Cardiac septum (tissue), 1 donor: ENCODE results near the gene OBSCN. TPM values are rescaled to one million over a fixed set of nuclear protein-coding genes. Genes with fewer than 3 reads are reported as not detected.

Experiments
- DNase-seq: peaks from one replicate; pipeline ENCODE4 v3.0.0-alpha.2; 2020; ENCODE audit warnings: low spot score
- intact Hi-C: fragments of 100-400 bp; cut with DNase I; formaldehyde crosslinking; loops from one replicate; pipeline ENCODE4 v1.14.0; 2022
- total RNA-seq: library from RNA; stranded (reverse); fragmentation: NEBNext Ultra II Directional; extraction: Animal tissue kit (Norgen Biotek cat#: 25700); gene quantifications from one replicate; pipeline ENCODE4 v1.2.1, GENCODE V29; 2021
- donor health status: DM: no; HTN: no; CAD: no.

OBSCN gene
- total RNA-seq, 1 donor from 2014 or later: 396 TPM

DNA sequence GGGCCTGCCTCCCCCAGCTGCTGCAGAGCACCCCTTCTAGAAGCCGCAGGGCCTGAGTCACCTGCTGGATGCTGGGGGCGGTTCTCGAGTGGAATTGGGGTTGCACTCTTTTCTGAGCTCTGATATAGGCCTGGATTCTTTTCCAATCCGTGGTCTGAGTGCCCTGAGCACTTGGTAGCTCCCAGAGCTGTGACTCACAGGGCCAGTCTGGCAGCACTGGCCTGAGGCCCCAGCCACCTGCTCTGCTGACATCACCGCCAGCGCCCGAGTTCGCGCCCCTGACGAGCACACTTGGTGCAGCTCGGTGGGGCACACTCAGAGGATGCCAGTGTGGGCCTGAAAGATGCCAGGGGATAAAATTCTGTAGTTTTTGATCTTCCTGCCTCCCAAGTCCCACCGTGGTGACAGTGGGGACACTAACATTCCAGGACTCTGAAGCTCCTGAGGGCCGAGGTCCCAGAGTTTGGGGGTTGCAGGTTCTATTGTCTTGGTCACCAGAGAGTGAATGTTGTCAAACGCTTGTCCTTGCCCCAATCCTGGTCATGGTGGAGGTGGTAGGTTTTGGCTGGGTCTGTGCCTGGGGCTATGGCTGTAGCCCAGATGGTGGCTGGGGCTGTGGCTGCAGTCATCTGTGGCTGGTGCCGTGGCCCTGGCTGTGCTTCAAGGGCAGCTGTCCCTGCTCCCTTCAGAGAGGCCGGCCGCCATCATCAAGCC, 74.6 kb downstream of the OBSCN start:
- intact Hi-C loops: no loop called here

DNA sequence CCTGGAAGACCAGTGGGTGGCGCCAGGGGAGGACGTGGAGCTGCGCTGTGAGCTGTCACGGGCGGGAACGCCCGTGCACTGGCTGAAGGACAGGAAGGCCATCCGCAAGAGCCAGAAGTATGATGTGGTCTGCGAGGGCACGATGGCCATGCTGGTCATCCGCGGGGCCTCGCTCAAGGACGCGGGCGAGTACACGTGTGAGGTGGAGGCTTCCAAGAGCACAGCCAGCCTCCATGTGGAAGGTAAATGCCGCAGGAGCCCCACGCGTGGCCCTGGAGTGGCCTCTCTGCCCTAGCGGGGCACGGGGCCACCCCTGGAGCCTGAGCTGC, 75.2 kb downstream of the OBSCN start:
- intact Hi-C loops: no loop called here

More for the DNA sequence above, 74.6 kb downstream of the OBSCN start:
- DNase-seq: peak; percentile 76

DNA sequence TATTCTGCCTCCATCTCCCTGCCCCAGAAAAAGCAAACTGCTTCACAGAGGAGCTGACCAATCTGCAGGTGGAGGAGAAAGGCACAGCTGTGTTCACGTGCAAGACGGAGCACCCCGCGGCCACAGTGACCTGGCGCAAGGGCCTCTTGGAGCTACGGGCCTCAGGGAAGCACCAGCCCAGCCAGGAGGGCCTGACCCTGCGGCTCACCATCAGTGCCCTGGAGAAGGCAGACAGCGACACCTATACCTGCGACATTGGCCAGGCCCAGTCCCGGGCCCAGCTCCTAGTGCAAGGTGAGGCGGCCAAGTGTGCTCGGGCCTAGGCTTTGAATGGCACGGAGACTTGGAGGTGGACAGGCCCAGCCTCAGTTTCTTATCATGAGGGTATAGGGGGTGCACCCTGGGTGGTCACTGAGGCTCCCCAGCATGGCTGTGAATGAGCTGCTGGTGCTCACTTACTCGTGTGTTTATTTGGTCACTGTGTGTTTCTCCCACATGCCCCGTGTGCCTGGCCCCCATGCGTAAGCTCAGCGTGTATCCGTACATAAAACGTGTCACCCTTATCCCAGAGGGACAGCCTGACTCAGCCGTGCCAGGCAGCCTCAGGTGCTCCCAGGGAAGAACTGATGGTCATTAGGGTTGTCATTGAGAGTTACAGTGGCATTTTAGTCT, 75.8 kb downstream of the OBSCN start:
- intact Hi-C loops: no loop called here

More for the DNA sequence above, 75.2 kb downstream of the OBSCN start:
- no peak for DNase-seq

DNA sequence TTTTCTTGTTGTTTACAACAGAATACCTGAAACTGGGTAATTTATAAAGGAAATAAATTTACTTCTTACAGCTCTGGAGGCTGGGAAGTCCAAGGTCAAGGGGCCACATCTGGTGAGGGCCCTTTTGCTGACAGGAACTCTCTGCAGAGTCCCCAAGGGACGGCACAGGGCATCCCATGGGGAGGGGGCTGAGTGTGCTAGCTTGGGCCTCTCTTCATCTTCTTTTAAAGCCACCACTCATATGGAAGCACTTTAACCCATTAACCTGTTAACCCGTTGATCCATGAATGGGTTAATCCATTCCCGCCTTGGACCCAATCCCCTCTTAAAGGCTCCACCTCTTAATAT, 76.3 kb downstream of the OBSCN start:
- intact Hi-C loops: no loop called here
- DNase-seq: peak; percentile 17

More for the DNA sequence above, 75.8 kb downstream of the OBSCN start:
- DNase-seq: peak; percentile 66

DNA sequence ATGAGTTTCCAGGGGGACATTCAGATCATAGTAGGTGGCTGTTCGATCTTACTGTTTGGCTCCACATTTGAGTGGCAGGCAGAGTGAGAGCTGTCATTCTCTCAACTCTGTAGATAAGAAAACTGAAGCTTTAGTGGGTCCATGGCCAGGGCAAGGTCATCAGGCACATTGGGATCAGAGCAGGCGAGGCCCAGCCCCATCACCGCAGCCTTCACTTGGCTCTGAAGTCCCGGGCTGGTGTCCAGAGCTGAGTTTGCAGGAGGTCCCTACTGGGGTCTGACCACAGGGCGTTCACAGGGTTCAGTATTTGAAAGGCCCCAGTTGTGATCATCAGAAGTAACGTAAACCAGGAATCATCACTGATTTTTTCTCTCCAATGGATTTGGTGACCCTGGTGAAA, 76.7 kb downstream of the OBSCN start:
- intact Hi-C loops: no loop called here
- peak; percentile 44 for DNase-seq

DNA sequence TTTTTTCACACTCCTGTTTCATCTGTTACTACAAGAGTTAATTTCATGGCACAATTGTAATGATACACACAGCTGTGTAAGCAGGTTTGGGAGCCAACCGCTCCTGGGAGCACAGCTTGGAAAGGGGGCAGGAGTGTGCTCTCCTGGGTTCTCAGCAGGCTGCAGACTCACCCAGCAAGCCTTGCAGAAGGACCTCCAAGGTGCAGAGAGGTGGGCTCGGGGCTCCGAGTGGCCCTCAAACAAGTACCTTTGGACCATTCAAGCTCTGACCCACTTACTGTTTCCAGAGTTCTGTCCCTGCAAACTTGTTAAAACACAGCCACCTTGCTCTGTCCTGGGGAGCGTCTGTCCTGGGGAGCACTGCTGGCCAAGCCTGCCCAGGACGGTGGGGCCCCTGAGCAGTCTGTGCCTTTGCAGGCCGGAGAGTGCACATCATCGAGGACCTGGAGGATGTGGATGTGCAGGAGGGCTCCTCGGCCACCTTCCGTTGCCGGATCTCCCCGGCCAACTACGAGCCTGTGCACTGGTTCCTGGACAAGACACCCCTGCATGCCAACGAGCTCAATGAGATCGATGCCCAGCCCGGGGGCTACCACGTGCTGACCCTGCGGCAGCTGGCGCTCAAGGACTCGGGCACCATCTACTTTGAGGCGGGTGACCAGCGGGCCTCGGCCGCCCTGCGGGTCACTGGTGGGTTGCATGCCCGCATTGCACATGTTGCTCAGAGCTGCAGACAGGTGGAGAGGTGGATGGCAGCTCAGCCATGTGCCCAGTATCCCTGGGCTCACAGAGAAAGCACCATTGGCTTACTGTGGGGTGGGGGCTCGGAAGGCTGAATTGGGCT, 78.0 kb downstream of the OBSCN start:
- DNase-seq: peak; percentile 69
- intact Hi-C loops: no loop called here

DNA sequence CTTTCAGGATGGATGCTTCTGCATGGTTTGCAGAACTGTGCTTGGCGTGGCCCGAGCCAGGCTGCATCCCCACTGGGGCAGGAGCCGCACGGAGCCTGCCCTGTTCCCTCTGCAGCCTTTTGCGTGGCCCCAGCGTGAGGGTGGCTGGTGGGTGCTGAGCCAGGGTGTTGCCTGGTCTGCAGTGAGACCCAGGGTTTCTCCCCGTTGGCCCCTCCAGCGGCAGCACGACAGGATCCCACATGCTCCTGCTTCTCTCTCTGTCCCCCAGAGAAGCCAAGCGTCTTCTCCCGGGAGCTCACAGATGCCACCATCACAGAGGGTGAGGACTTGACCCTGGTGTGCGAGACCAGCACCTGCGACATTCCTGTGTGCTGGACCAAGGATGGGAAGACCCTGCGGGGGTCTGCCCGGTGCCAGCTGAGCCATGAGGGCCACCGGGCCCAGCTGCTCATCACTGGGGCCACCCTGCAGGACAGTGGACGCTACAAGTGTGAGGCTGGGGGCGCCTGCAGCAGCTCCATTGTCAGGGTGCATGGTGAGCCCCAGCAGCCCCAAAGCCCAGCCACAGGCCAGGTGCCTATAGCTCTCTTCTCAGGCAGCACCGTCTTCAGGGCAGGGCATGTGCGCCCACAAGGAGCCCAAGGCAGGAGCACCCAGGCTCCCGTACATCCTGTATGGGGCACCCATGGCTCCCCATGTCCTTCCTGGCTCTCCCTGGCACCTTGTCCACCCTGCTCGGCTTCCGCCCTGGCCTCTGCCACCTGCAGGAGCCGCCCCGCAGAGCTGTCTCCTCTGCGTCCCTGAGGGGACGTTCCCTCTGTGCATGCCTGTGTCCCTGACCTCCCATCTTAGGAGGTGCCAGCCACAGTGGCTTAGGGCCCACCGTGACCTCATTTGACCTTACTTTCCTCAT, 78.9 kb downstream of the OBSCN start:
- peak; percentile 73 for DNase-seq
- intact Hi-C loops: no loop called here

DNA sequence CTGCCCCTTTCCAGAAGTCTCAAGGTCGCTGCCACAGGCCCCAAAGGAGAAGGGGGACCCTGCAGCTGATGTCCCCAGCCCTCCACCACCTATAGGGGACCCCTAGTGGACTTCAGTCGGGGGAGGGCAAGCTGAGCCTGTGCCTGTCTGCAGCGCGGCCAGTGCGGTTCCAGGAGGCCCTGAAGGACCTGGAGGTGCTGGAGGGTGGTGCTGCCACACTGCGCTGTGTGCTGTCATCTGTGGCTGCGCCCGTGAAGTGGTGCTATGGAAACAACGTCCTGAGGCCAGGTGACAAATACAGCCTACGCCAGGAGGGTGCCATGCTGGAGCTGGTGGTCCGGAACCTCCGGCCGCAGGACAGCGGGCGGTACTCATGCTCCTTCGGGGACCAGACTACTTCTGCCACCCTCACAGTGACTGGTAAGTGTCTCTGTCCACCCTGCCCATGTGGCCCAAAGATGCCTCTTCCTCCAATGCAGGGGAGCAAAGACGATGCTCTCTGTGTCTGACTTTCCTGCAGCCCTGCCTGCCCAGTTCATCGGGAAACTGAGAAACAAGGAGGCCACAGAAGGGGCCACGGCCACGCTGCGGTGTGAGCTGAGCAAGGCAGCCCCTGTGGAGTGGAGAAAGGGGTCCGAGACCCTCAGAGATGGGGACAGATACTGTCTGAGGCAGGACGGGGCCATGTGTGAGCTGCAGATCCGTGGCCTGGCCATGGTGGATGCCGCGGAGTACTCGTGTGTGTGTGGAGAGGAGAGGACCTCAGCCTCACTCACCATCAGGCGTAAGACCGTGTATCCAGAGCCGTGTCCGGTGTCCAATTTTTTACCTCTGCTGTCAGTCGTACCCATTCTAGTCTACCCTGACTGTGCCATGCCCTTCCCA, 79.9 kb downstream of the OBSCN start:
- peak; percentile 74 for DNase-seq
- intact Hi-C loops: no loop called here

DNA sequence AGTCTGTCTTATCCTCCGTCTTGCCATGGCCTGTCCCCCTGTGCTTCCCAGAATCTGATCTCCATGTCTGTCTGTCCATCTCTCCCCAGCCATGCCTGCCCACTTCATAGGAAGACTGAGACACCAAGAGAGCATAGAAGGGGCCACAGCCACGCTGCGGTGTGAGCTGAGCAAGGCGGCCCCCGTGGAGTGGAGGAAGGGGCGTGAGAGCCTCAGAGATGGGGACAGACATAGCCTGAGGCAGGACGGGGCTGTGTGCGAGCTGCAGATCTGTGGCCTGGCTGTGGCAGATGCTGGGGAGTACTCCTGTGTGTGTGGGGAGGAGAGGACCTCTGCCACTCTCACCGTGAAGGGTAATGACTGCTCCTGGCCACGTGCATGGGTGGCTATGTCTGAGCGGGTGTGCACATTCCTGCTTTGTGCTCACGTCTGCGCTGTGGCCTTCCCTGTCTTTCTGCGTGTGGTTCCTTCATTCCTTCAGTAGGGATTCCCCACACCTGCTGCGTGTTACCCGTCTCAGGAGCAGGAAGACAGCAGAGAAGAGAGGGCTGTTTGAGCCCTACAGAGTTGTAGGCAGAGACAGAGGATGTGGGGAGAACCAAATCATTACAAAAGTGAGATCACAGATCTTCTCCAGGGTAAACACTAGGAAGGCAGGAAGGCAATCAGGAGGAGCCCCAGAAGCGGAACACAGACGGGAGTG, 80.8 kb downstream of the OBSCN start:
- DNase-seq: peak; percentile 70
- intact Hi-C loops: no loop called here

DNA sequence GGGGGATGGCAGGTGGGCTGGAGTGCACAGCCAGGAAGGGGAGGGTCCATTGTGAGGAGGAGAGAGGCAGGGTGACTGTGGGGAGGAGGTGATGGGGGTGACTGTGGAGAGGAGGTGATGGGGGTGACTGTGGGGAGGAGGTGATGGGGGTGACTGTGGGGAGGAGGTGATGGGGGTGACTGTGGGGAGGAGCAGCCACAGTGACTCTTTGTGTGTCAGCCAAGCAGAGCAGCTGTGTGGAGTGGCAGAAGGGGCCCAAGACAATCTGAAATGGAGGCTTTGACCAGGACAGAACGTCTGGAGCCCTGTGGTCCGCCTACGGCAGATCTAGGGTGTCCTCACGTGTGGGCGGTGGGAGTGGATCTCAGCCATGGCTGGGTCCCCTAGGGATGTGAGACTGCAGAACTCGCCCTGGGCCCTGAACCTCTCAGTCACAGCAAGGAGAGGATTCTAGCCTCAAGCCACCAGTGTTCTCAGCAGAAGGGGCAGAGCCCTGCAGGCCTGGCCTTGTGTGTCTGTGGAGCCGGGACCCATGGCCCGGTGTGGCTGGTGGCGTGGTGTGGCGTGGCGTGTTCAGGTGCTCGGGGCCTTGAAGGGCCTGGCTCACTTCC, 81.5 kb downstream of the OBSCN start:
- peak; percentile 49 for DNase-seq
- intact Hi-C loops: no loop called here

DNA sequence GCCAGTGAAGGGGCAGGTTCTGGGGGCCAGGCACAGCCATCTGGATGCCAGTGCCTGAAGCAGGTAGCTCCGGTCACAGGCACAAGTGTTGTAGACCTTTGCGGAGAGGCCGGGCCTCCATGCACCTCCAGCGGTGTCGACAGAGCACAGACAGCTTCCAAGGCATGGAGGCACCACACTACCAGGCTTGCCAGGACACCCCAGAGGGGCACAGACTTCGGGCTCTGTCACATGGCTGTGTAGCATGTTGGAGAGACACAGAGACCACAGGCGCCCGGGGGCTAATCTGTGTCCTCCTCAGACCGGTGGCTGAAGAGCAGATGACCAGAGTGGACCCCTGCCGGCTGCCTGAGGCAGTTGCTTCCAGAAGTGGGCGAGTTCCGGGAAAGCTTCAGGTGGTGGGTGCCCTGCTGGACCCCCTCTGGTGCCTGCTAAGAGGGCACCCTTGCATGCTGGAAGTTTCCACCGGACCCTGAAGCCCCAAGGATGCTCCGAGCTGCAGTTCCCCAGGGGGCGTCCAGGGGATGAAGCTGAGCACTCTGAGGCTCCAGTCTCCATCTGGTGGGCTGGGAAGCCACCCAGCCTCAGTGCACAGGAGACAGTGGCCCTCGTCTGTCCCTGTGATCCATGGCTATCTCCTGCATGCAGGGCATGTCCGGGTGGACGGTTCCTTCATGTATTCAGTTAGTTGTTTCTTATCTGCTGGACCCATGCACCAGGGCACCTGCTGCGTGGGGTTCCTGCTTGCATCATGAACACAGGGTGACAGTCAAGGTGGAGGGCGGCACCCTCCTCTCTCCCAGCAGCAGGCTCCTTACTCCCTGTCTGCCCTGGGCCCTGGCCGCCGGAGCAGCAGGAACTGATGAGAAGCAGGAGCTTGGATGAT, 82.4 kb downstream of the OBSCN start:
- DNase-seq: peak; percentile 60
- intact Hi-C loops: no loop called here

DNA sequence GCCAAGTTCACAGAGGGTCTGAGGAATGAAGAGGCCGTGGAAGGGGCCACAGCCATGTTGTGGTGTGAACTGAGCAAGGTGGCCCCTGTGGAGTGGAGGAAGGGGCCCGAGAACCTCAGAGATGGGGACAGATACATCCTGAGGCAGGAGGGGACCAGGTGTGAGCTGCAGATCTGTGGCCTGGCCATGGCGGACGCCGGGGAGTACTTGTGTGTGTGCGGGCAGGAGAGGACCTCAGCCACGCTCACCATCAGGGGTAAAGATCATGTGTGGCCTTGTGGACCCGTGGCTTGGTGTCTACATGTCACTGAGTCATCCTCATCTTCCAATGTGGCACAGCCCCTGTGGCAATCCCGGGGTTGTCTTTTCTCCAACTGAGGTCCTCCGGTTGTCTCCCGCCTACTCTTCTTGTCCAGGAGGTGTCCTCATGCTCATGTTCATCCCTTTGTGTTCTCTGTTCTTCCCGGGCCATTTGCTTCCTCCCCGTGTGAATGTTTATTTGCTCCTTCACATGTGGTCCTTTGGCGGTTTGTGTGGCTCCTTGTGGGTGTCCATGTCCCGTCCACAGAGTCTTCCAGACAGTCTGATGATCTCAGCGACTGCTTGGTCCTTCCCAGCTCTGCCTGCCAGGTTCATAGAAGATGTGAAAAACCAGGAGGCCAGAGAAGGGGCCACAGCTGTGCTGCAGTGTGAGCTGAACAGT, 84.2 kb downstream of the OBSCN start:
- DNase-seq: no peak
- intact Hi-C loops: no loop called here

DNA sequence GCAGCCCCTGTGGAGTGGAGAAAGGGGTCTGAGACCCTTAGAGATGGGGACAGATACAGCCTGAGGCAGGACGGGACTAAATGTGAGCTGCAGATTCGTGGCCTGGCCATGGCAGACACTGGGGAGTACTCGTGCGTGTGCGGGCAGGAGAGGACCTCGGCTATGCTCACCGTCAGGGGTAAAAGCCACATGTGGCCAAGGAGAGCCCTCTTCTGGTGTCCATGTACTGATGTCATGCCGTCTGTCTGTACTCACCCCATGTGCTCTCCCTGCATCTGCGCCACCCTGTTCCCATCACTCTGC, 84.7 kb downstream of the OBSCN start:
- intact Hi-C loops: no loop called here
- no peak for DNase-seq

DNA sequence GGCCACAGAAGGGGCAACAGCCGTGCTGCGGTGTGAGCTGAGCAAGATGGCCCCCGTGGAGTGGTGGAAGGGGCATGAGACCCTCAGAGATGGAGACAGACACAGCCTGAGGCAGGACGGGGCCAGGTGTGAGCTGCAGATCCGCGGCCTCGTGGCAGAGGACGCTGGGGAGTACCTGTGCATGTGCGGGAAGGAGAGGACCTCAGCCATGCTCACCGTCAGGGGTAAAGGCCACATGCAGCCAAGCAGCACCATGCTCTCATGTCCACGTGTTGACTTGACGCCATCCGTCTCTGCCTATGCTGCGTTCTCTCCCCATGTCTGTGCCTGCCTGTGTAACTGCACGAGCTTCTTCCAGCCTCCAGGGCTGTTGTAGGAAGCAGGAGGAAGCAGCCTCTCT, 85.5 kb downstream of the OBSCN start:
- intact Hi-C loops: no loop called here
- no peak for DNase-seq

DNA sequence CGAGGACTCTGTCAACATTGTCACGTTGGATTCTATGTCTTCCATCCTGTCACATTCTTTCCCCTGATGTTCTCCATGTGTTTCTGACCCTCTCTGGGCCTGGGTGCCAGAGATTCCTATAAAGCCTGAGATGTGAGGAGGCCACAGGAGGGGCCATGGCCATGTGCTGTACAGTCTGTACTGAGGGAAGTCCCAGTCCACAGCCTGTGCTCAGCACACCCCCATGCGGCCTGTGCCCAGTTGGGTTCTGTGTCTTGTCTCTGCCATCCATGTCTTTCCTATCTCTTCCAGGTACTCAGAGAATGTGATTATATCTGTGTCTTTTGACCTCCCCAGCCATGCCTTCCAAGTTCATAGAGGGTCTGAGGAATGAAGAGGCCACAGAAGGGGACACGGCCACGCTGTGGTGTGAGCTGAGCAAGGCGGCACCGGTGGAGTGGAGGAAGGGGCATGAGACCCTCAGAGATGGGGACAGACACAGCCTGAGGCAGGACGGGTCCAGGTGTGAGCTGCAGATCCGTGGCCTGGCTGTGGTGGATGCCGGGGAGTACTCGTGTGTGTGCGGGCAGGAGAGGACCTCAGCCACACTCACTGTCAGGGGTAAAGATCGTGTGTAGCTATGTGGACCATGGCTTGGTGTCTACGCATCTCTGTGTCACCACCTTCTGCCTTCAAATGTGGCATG, 86.1 kb downstream of the OBSCN start:
- intact Hi-C loops: no loop called here
- no peak for DNase-seq

DNA sequence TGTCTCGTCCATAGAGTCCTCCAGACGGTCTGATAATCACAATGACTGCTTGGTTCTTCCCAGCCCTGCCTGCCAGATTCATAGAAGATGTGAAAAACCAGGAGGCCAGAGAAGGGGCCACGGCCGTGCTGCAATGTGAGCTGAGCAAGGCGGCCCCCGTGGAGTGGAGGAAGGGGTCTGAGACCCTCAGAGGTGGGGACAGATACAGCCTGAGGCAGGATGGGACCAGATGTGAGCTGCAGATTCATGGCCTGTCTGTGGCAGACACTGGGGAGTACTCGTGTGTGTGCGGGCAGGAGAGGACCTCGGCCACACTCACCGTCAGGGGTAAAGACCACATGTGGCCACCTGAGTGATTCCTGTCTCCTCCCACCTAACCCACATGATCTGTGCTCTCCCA, 86.9 kb downstream of the OBSCN start:
- no peak for DNase-seq
- intact Hi-C loops: no loop called here
